Measurements from ENCODE around the gene STARD9. TPM values are rescaled to one million over a fixed set of nuclear protein-coding genes. Genes with fewer than 3 reads are reported as not detected.

STARD9 gene
- total RNA-seq, 6 experiments from 2014 or later = 0.70 to 3.1 (median 1.5) TPM

DNA sequence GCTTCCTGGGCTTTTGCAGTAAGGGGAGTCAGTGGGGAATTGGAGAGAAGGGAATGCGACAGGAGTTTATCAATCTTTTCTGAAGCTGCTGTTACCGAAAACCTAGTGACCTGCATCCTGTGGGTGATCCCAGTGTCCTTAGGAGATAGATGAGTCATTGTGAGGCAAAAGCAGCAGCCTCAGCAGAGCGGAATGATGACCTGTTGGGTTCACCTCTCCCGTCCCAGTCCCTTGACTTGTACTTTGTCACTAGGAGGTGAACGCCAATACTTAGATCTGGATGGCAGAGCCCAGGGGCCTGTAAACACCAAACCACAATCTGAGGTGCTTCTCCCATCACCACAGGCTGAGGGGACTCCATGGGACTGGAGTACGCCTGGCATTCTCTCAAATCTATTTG, 143.6 kb downstream of the STARD9 start:
- H3K27ac ChIP-seq = no peak overlapping the region
- H3K9me3 ChIP-seq = no peaks in the 10 kb centered on the region
- H3K4me1 ChIP-seq = no peaks in the 10 kb centered on the region
- no peaks in the 10 kb centered on the region for H3K27me3 ChIP-seq
- H3K36me3 ChIP-seq = peaks cover 0 to 14% (median 6%) of the 10 kb centered on the region in 4 donors
- TF ChIP-seq, protein P1, sequence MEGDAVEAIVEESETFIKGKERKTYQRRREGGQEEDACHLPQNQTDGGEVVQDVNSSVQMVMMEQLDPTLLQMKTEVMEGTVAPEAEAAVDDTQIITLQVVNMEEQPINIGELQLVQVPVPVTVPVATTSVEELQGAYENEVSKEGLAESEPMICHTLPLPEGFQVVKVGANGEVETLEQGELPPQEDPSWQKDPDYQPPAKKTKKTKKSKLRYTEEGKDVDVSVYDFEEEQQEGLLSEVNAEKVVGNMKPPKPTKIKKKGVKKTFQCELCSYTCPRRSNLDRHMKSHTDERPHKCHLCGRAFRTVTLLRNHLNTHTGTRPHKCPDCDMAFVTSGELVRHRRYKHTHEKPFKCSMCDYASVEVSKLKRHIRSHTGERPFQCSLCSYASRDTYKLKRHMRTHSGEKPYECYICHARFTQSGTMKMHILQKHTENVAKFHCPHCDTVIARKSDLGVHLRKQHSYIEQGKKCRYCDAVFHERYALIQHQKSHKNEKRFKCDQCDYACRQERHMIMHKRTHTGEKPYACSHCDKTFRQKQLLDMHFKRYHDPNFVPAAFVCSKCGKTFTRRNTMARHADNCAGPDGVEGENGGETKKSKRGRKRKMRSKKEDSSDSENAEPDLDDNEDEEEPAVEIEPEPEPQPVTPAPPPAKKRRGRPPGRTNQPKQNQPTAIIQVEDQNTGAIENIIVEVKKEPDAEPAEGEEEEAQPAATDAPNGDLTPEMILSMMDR (IDR thresholded peaks at IDR 0.05) = no peak
- TF ChIP-seq POLR2A (IDR thresholded peaks at IDR 0.05) = no peak
- intact Hi-C loops (cut with DNase I) = no loop called here
- WGBS (ENCODE audit: insufficient coverage, low coverage, low lambda C conversion rate, missing lambda C conversion rate) = 60% methylated on average over 1 of the region's 6 CpGs
- no peak for DNase-seq
- ATAC-seq = peak; percentile 49 to 91 (median 72)
- H3K4me3 ChIP-seq = no peak overlapping the region

DNA sequence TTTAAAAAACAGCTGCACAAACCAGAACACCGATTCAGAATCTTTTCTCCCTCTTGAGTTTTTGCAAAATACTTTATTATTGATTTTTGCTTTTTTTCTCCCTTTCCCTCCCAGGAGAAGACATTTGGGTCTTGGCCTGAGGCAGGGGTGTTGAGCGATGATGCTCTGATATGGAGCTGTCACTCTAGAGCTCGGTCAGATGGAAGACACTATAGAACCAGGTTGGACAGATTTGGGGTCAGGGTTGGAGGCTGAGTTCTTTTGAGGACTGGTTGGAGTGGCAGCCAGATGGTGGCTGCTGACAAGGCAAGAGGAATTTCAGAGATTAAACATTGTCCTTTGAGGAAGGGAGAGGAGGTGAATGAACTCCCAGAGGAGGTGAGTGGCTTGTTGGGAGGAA, 144.7 kb downstream of the STARD9 start:
- ATAC-seq (no peak), DNase-seq (no peak)
- H3K27ac ChIP-seq = no peak overlapping the region
- H3K27me3 ChIP-seq = no peaks in the 10 kb centered on the region
- WGBS (ENCODE audit: insufficient coverage, low coverage, low lambda C conversion rate, missing lambda C conversion rate) = 86% methylated on average over 3 of the region's 3 CpGs
- H3K4me3 ChIP-seq = no peak overlapping the region
- H3K4me1 ChIP-seq = no peaks in the 10 kb centered on the region
- intact Hi-C loops (cut with DNase I) = no loop called here
- H3K9me3 ChIP-seq = no peaks in the 10 kb centered on the region
- peaks cover 0 to 23% (median 11%) of the 10 kb centered on the region in 4 donors for H3K36me3 ChIP-seq
- TF ChIP-seq, protein P1 (IDR thresholded peaks at IDR 0.05) = no peak
- no peak for TF ChIP-seq POLR2A (IDR thresholded peaks at IDR 0.05)

DNA sequence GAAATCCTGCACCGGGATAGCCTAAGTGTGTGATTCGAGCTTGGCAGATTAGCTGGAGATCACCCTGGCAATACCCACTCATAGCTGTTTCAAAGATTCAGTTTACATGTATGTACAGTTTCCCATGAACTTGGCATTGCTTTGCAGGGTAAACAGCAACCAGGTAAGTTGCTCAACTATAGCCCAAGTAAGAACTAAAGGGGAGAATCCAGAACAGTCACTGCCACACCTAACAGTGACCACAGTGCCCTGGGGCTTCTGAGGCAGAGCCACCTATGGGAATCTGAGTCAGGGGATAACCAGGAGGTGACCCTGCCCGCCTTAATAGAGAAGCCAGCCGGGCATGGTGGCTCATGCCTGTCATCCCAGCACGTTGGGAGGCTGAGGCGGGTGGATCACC, 145.6 kb downstream of the STARD9 start:
- H3K27ac ChIP-seq = no peak overlapping the region
- 94% methylated on average over 3 of the region's 6 CpGs for WGBS (ENCODE audit: insufficient coverage, low coverage, low lambda C conversion rate, missing lambda C conversion rate)
- peaks cover 0 to 31% (median 14%) of the 10 kb centered on the region in 4 donors for H3K36me3 ChIP-seq
- ATAC-seq (peak in 2 of 4 donors; percentile 25 to 40), DNase-seq (no peak)
- H3K27me3 ChIP-seq = no peaks in the 10 kb centered on the region
- H3K4me1 ChIP-seq = no peaks in the 10 kb centered on the region
- TF ChIP-seq, protein P1 (IDR thresholded peaks at IDR 0.05) = no peak
- no peak for TF ChIP-seq POLR2A (IDR thresholded peaks at IDR 0.05)
- intact Hi-C loops (cut with DNase I) = no loop called here
- no peaks in the 10 kb centered on the region for H3K9me3 ChIP-seq
- no peak overlapping the region for H3K4me3 ChIP-seq

DNA sequence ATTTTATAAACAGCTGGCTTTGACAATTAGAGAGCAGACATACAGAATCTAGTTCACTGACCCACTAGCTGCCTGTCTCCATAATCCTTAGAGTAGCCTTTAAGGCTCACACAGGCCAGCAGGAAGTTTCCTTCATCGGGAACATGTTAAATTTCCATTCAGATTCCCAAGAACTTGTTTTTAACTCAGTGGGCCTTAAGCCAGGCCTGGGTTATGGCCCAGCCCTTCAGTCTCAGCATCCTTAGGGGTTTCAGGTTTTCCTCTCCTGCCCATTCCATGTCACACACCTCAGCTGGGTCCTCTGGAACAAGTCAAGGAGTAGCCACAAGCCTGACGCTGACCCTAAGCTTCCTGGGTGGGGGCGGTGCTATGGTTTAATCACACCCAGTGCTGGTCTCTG, 146.5 kb downstream of the STARD9 start:
- no peaks in the 10 kb centered on the region for H3K9me3 ChIP-seq
- TF ChIP-seq, protein P1 (IDR thresholded peaks at IDR 0.05) = no peak
- no peak for TF ChIP-seq POLR2A (IDR thresholded peaks at IDR 0.05)
- intact Hi-C loops (cut with DNase I) = no loop called here
- DNase-seq (no peak), ATAC-seq (no peak)
- H3K27me3 ChIP-seq = no peaks in the 10 kb centered on the region
- 69% methylated on average over 2 of the region's 3 CpGs for WGBS (ENCODE audit: insufficient coverage, low coverage, low lambda C conversion rate, missing lambda C conversion rate)
- no peaks in the 10 kb centered on the region for H3K4me1 ChIP-seq
- no peak overlapping the region for H3K4me3 ChIP-seq
- no peak overlapping the region for H3K27ac ChIP-seq
- H3K36me3 ChIP-seq = peaks cover 0 to 38% (median 14%) of the 10 kb centered on the region in 4 donors

DNA sequence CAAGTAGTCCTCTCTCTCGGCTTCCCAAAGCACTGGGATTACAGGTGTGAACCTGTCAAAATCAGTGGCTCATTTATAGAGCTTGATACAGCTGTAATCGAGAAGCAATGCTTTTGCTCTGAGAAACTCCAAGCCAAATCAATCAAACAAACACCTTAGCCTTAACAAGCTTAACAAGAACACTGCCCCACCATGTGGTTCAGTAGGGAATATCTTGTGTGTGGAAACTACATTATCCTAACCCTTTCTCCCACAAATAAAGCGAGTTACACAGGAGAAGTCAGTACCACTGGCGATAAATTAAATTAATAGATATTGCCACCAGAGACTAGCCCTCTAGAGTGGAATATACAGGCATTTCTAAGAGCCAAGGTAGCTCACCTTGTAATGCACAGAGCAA, 147.7 kb downstream of the STARD9 start:
- TF ChIP-seq POLR2A (IDR thresholded peaks at IDR 0.05) = no peak
- TF ChIP-seq, protein P1 (IDR thresholded peaks at IDR 0.05) = peak in 3 of 4 donors; percentile 5 to 23 (median 12)
- intact Hi-C loops (cut with DNase I) = no loop called here

More for the DNA sequence above, 147.7 kb downstream of the STARD9 start:
- Histone ChIP-seq H3K27ac (no peak overlapping the region), H3K27me3 (no peaks in the 10 kb centered on the region), H3K9me3 (no peaks in the 10 kb centered on the region), H3K4me1 (no peaks in the 10 kb centered on the region), H3K36me3 (peaks cover 0 to 46% (median 14%) of the 10 kb centered on the region in 4 donors), H3K4me3 (no peak overlapping the region)
- DNase-seq = no peak
- peak in 1 of 4 donors; percentile 23 for ATAC-seq
- WGBS (ENCODE audit: insufficient coverage, low coverage, low lambda C conversion rate, missing lambda C conversion rate) = 82% methylated on average over 2 of the region's 4 CpGs

Measured in right lobe of liver (tissue), 6 donors.